Neural progenitor cell (in vitro differentiated cells): ENCODE measurements around the gene PDGFD. TPM values are rescaled to one million over a fixed set of nuclear protein-coding genes. Genes with fewer than 3 reads are reported as not detected.

Source experiments
- DNase-seq: peaks from one replicate; pipeline ENCODE4 v3.0.0-alpha.2; 2016; ENCODE audit warnings: low spot score
- H2AFZ ChIP-seq: fragments of 200-600 bp; sonication (generic); replicated peaks from 2 replicates; pipeline ENCODE4 v1.6.1; 2016; ENCODE audit warnings: antibody characterized with exemption
- H3F3A ChIP-seq: fragments of 200-600 bp; sonication (generic); 2 replicates; pipeline ENCODE4 v1.6.1; 2016; ENCODE audit warnings: antibody characterized with exemption, low read depth
- H3K27ac ChIP-seq: fragments of 200-600 bp; sonication (generic); 2 replicates; pipeline ENCODE4 v1.5.1; 2016; ENCODE audit warnings: mild to moderate bottlenecking
- H3K27me3 ChIP-seq: fragments of 200-600 bp; sonication (generic); 2 replicates; pipeline ENCODE4 v1.6.1; 2016; ENCODE audit warnings: mild to moderate bottlenecking, moderate library complexity
- H3K36me3 ChIP-seq: fragments of 200-600 bp; sonication (generic); 2 replicates; pipeline ENCODE4 v1.5.1; 2016
- H3K4me1 ChIP-seq: fragments of 200-600 bp; sonication (generic); 2 replicates; pipeline ENCODE4 v1.6.1; 2016; ENCODE audit warnings: mixed run types
- H3K4me2 ChIP-seq: fragments of 200-600 bp; sonication (generic); 2 replicates; pipeline ENCODE4 v1.6.1; 2016
- H3K4me3 ChIP-seq: fragments of 200-600 bp; sonication (generic); 2 replicates; pipeline ENCODE4 v1.5.1; 2016
- H3K79me2 ChIP-seq: fragments of 200-600 bp; sonication (generic); 2 replicates; pipeline ENCODE4 v1.6.1; 2016; ENCODE audit warnings: low read depth
- H3K9ac ChIP-seq: fragments of 200-600 bp; sonication (generic); 2 replicates; pipeline ENCODE4 v1.6.1; 2016
- H3K9me3 ChIP-seq: fragments of 200-600 bp; sonication (generic); 2 replicates; pipeline ENCODE4 v1.5.1; 2016; ENCODE audit warnings: low read depth
- H4K20me1 ChIP-seq: fragments of 200-600 bp; sonication (generic); 2 replicates; pipeline ENCODE4 v1.6.1; 2016; ENCODE audit warnings: low read depth
- H3K27ac Mint-ChIP-seq: 3 replicates; pipeline ENCODE4 v1.8.0; 2021; ENCODE audit warnings: mixed read lengths
- H3K27me3 Mint-ChIP-seq: 2 replicates; pipeline ENCODE4 v1.8.0; 2022; ENCODE audit warnings: low read depth, mild to moderate bottlenecking, inconsistent platforms, moderate library complexity, mixed read lengths; ENCODE audit not compliant: insufficient read depth
- H3K36me3 Mint-ChIP-seq: 3 replicates; pipeline ENCODE4 v1.8.0; 2021; ENCODE audit warnings: mixed read lengths
- H3K4me1 Mint-ChIP-seq: 3 replicates; pipeline ENCODE4 v1.8.0; 2021; ENCODE audit warnings: mixed read lengths
- H3K4me3 Mint-ChIP-seq: 3 replicates; pipeline ENCODE4 v1.8.0; 2021; ENCODE audit warnings: mild to moderate bottlenecking, moderate library complexity, mixed read lengths
- H3K9me3 Mint-ChIP-seq: 3 replicates; pipeline ENCODE4 v1.8.0; 2020; ENCODE audit warnings: mixed read lengths
- CTCF ChIP-seq: fragments of 200-600 bp; sonication (generic); IDR thresholded peaks from 2 replicates; pipeline ENCODE4 v1.5.1; 2017; ENCODE audit warnings: antibody characterized with exemption, mild to moderate bottlenecking
- EZH2 ChIP-seq: fragments of 200-600 bp; sonication (generic); IDR thresholded peaks from 2 replicates; pipeline ENCODE4 v1.6.1; 2017; ENCODE audit warnings: antibody characterized with exemption, mild to moderate bottlenecking, moderate library complexity
- EZH2phosphoT487 ChIP-seq: fragments of 200-600 bp; sonication (generic); IDR thresholded peaks from 2 replicates; pipeline ENCODE4 v1.6.1; 2017; ENCODE audit warnings: antibody characterized with exemption
- total RNA-seq: library from RNA; depleted of rRNA; stranded (reverse); fragments of >200 nt; gene quantifications from 2 replicates; pipeline ENCODE4 v1.2.3, GENCODE V29; 2015; ENCODE audit warnings: low replicate concordance

PDGFD gene
- total RNA-seq, 1 donor from 2014 or later, result 3.7 TPM

- Histone ChIP-seq H3K79me2 (no peaks in the 10 kb centered on the region), H3K9ac (no peak overlapping the region), H3K4me1 (no peaks in the 10 kb centered on the region), H3K9me3 (no peaks in the 10 kb centered on the region), H3F3A (no peaks in the 10 kb centered on the region), H4K20me1 (no peaks in the 10 kb centered on the region), H3K27ac (no peak overlapping the region), H3K36me3 (no peaks in the 10 kb centered on the region), H2AFZ (no peak overlapping the region), H3K4me3 (no peak overlapping the region), H3K4me2 (no peak overlapping the region), H3K27me3 (no peaks in the 10 kb centered on the region)
- Mint-ChIP-seq H3K4me1 (no peaks in the 10 kb centered on the region), H3K36me3 (no peaks in the 10 kb centered on the region), H3K27me3 (no peaks in the 10 kb centered on the region), H3K4me3 (no peak overlapping the region), H3K27ac (no peak overlapping the region), H3K9me3 (peaks cover 4% of the 10 kb centered on the region)
- TF ChIP-seq CTCF, result no peak
- TF ChIP-seq EZH2, result no peak
- TF ChIP-seq EZH2phosphoT487, result no peak
- no peak for DNase-seq
Measured at GRCh38 chr11:103978616-103979595, 185.0 kb downstream of the PDGFD start.

- H3K9ac ChIP-seq, result no peak overlapping the region
- Mint-ChIP-seq H3K4me3 (no peak overlapping the region), H3K27me3 (no peaks in the 10 kb centered on the region), H3K27ac (no peak overlapping the region), H3K36me3 (no peaks in the 10 kb centered on the region), H3K4me1 (no peaks in the 10 kb centered on the region), H3K9me3 (no peaks in the 10 kb centered on the region)
- H3K36me3 ChIP-seq, result no peaks in the 10 kb centered on the region
- no peaks in the 10 kb centered on the region for H4K20me1 ChIP-seq
- H3K27ac ChIP-seq, result no peak overlapping the region
- H3K27me3 ChIP-seq, result no peaks in the 10 kb centered on the region
- DNase-seq, result no peak
- TF ChIP-seq EZH2, result no peak
- TF ChIP-seq EZH2phosphoT487, result no peak
- TF ChIP-seq CTCF, result no peak
- no peaks in the 10 kb centered on the region for H3F3A ChIP-seq
- no peaks in the 10 kb centered on the region for H3K9me3 ChIP-seq
- H3K4me2 ChIP-seq, result no peak overlapping the region
- no peak overlapping the region for H3K4me3 ChIP-seq
- no peak overlapping the region for H2AFZ ChIP-seq
- no peaks in the 10 kb centered on the region for H3K4me1 ChIP-seq
- H3K79me2 ChIP-seq, result no peaks in the 10 kb centered on the region
Measured at GRCh38 chr11:103972013-103972412, 191.9 kb downstream of the PDGFD start.

GRCh38 chr11:103970701-103971249 lies 193.2 kb downstream of the PDGFD start:
- H3K4me3 Mint-ChIP-seq, result no peak overlapping the region
- no peaks in the 10 kb centered on the region for H3K36me3 Mint-ChIP-seq

More at GRCh38 chr11:103970701-103971249, 193.2 kb downstream of the PDGFD start:
- H3K27ac ChIP-seq, result no peak overlapping the region
- no peak overlapping the region for H2AFZ ChIP-seq
- no peaks in the 10 kb centered on the region for H3K9me3 Mint-ChIP-seq
- no peaks in the 10 kb centered on the region for H3K9me3 ChIP-seq
- no peak for TF ChIP-seq CTCF
- TF ChIP-seq EZH2, result no peak
- no peak for TF ChIP-seq EZH2phosphoT487
- H3K27me3 Mint-ChIP-seq, result no peaks in the 10 kb centered on the region
- DNase-seq, result no peak
- no peaks in the 10 kb centered on the region for H4K20me1 ChIP-seq
- H3F3A ChIP-seq, result no peaks in the 10 kb centered on the region
- H3K4me1 ChIP-seq, result no peaks in the 10 kb centered on the region
- no peak overlapping the region for H3K27ac Mint-ChIP-seq
- H3K79me2 ChIP-seq, result no peaks in the 10 kb centered on the region
- no peak overlapping the region for H3K4me3 ChIP-seq
- no peak overlapping the region for H3K4me2 ChIP-seq
- no peaks in the 10 kb centered on the region for H3K4me1 Mint-ChIP-seq
- H3K9ac ChIP-seq, result no peak overlapping the region
- no peaks in the 10 kb centered on the region for H3K27me3 ChIP-seq
- no peaks in the 10 kb centered on the region for H3K36me3 ChIP-seq
